ENCODE measurements around the gene MVP. TPM values are rescaled to one million over a fixed set of nuclear protein-coding genes. Genes with fewer than 3 reads are reported as not detected.
A peak's percentile ranks its signal among the peaks of the same experiment; 100 is the strongest.

Gene MVP
- polyA plus RNA-seq, 1 donor, result 26.5 TPM

DNA sequence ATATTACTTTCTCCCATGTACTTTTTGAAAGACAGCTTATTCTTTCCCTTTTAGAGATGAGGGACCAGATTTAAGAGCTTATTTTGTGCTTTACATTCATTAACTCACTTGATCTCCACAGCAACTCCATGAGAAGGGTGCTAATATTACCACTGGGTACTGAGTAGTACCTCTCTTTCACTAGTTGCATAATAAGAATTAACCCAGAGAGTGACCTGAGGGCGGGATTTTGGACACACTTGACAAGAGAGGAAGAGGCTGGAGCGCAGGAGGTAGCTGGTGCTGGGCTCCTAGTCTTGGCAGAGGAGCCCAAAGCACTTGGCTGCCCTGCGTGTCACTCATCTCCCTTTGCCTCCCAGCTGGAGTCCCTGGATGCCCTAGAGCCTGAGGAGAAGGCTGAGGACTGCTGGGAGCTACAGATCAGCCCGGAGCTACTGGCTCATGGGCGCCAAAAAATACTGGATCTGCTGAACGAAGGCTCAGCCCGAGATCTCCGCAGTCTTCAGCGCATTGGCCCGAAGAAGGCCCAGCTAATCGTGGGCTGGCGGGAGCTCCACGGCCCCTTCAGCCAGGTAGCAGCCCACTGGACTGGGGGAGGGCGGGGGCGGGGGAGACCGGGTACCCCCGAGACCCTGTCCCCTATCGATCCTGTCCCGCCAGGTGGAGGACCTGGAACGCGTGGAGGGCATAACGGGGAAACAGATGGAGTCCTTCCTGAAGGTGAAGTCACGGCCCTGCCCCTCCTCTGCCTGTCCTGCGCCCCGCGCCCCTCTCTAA, 15.6 kb upstream of the MVP start:
- DNase-seq, result no peak

GRCh38 chr16:29805232-29806098, 14.8 kb upstream of the MVP start:
- peak; percentile 96 for DNase-seq

GRCh38 chr16:29806099-29806579, 14.1 kb upstream of the MVP start, which contains the start of gene MAZ:
Gene MAZ (plus strand): TSS chr16:29806529. CDS start chr16:29806702, 173 bp downstream.
- peak; percentile 87 for DNase-seq

GRCh38 chr16:29806641-29807425, 13.4 kb upstream of the MVP start:
- DNase-seq, result peak; percentile 67

GRCh38 chr16:29807426-29808218, 12.6 kb upstream of the MVP start:
- peak; percentile 87 for DNase-seq

DNA sequence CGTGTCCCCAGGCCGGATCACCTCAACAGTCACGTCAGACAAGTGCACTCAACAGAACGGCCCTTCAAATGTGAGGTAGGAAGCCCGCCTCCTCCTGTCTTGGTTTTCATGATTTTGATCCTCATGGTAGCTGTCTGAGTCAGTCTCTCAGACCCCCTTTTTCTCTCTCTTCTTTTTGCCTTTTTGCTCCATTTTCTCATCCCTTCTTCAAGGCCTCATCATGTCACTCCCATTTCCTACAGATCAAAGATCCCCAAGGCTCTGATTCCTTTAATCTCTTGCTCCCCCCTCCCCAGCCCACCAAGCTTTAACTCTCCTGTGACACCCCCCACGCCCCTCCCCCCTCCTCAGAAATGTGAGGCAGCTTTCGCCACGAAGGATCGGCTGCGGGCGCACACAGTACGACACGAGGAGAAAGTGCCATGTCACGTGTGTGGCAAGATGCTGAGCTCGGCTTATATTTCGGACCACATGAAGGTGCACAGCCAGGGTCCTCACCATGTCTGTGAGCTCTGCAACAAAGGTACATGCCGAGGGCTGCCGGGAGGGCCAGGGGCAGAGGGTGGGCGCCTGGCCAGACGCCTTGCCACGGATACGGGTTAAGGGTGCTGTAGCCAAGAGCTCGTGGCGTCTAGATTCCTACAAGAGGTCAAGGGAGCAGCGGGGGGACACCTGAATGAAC, 11.9 kb upstream of the MVP start:
- no peak for DNase-seq

GRCh38 chr16:29809031-29809747, 11.1 kb upstream of the MVP start:
- DNase-seq, result no peak

DNA sequence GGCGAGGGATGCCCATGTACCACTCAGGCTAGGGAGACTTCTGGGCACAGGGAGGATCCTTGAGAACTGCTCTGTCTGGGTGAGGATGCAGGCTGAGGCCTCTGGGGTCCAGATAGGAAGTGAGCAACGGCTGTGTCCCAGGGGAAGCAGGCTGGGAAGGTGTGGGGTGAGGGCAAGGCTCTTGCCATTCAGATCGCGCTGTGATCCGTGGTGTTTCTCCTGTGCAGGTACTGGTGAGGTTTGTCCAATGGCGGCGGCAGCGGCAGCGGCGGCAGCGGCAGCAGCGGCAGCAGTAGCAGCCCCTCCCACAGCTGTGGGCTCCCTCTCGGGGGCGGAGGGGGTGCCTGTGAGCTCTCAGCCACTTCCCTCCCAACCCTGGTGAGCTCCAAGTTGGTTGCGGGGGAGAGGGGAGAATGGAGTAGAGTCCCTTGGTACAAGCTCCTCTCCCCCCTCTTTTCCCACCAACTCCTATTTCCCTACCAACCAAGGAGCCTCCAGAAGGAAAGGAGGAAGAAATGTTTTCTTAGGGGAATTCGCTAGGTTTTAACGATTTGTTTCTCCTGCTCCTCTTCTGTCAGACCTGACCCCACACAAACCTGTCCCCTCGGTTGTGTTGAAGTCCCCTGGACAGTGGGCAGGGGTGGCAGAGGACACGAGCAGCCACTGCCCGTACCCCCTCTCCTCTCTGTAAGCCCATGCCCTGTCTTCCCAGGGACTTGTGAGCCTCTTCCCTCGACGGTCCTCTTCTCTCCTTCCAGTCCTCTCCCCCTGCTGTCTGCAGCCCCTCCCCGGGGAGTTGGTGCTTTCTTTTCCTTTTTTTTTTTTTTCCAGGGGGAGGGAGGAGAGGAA, 10.2 kb upstream of the MVP start:
- no peak for DNase-seq

DNA sequence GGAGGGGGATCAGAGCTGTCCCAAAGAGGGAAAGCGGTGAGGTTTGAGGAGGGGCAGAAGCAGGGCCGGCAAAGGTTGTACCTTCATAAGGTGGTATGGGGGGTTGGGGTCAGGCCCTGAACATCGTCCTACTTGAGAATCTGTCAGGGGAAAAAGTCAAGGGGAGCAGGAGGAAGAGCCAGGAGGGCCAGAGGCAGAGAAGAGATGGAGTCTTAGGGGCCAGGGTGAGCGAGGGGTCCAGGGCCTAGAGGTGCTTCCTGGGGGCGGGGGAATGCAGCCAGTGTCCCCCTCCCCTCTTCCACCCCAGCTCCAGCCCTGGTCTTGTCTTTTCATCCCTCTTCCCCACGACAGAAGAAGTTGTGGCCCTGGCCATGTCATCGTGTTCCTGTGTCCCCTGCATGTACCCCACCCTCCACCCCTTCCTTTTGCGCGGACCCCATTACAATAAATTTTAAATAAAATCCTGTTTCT, 9.5 kb upstream of the MVP start:
- no peak for DNase-seq

GRCh38 chr16:29811170-29811895, 8.9 kb upstream of the MVP start:
- DNase-seq, result peak; percentile 84

GRCh38 chr16:29811896-29812665, 8.2 kb upstream of the MVP start, which contains the start of gene PRRT2:
Gene PRRT2 (plus strand): TSS chr16:29812193. CDS start chr16:29813055, 862 bp downstream.
- DNase-seq, result peak; percentile 84

DNA sequence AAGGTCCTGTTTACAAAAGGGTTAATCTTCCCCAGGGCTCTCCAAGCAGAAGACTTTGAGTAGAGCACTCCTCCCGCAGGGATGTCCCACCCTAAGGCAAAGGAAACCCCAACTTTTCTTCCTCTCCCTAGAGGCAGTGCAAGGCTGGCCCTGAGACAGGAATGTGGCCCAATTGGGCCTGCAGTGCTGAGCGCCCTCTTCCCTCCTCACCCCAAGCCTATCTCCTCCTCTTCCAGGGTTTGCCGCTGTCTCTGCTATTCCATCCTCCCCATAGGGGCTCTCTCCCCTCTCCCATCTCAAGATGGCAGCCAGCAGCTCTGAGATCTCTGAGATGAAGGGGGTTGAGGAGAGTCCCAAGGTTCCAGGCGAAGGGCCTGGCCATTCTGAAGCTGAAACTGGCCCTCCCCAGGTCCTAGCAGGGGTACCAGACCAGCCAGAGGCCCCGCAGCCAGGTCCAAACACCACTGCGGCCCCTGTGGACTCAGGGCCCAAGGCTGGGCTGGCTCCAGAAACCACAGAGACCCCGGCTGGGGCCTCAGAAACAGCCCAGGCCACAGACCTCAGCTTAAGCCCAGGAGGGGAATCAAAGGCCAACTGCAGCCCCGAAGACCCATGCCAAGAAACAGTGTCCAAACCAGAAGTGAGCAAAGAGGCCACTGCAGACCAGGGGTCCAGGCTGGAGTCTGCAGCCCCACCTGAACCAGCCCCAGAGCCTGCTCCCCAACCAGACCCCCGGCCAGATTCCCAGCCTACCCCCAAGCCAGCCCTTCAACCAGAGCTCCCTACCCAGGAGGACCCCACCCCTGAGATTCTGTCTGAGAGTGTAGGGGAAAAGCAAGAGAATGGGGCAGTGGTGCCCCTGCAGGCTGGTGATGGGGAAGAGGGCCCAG, 7.3 kb upstream of the MVP start:
- no peak for DNase-seq

DNA sequence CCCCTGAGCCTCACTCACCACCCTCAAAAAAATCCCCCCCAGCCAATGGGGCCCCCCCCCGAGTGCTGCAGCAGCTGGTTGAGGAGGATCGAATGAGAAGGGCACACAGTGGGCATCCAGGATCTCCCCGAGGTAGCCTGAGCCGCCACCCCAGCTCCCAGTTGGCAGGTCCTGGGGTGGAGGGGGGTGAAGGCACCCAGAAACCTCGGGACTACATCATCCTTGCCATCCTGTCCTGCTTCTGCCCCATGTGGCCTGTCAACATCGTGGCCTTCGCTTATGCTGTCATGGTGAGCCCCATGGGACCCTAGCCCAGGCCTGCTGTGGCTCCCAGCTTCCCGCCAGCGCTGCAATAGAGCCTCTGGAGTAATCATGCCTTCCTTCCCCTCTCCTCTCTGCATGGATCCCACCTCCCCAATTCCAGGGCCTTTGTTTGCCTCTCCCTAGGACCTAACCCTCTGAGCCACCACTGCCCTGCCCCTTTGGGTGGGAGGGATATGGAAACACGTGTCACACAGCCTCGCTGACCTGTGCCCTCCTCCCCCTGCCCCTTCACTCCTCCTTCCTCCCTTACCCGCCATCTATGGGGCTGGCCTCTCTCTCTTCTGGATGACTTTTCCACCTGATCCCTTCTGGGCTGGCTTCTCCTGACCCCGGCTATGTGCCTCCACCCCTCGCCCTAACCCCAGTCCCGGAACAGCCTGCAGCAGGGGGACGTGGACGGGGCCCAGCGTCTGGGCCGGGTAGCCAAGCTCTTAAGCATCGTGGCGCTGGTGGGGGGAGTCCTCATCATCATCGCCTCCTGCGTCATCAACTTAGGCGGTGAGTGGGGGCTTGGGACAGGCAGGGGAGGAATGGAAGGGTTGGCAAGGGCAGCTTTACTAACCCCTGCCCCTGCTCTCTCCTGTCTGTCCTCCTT, 6.4 kb upstream of the MVP start:
- DNase-seq, result no peak

DNA sequence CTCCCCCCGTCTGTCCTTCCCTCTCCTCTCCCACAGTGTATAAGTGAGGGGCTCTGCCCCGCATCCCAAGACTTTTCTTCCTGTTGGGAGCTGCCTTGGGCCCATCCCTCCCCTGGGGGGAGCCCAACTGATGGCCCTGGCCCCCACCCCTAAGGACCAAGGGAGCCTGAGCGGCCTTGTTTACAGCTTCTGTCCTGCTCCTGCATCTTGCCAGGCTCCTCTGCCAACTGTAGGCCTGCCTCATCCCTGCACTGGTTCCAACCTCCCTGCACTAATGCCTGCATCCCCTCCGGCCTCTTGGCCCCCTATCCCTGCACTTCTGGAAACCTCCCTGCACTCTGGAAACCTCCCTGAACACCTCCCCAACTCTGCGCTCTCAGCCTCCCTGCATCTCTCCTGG, 5.7 kb upstream of the MVP start:
- DNase-seq, result no peak

- DNase-seq, result no peak
These were observed 5.1 kb upstream of the MVP start for GRCh38 chr16:29815032-29815721.

Measured in hindlimb muscle (tissue), 1 donor.